Measurements from ENCODE around the gene ENTREP1. TPM values are rescaled to one million over a fixed set of nuclear protein-coding genes. Genes with fewer than 3 reads are reported as not detected.

ENTREP1 gene
- total RNA-seq, 2 experiments from 2014 or later, result not detected

GRCh38 chr9:69297300-69297980, 27.6 kb upstream of the ENTREP1 start:
- no peak overlapping the region for H3K4me2 ChIP-seq (ENCODE audit: low read length)
- POLR2A ChIA-PET, result interaction anchor here (0.6 kb wide), 1 partner anchor 97 kb away, joined by 3 read pairs; no protein-coding TSS in a partner anchor
- TF ChIP-seq CTCF (conservative IDR thresholded peaks at IDR 0.05; ENCODE audit: low read length), result no peak
- no peak for TF ChIP-seq EZH2phosphoT487 (IDR thresholded peaks at IDR 0.05; ENCODE audit: borderline replicate concordance, low read depth, low read length)
- H3K4me3 ChIP-seq (ENCODE audit: low read depth, low read length, poor library complexity, severe bottlenecking), result no peak overlapping the region
- H3K27ac ChIP-seq (ENCODE audit: low read depth, low read length, poor library complexity, severe bottlenecking), result no peak overlapping the region
- H2AFZ ChIP-seq (ENCODE audit: low read length), result no peak overlapping the region
- H3K9me3 ChIP-seq (ENCODE audit: low read length), result no peaks in the 10 kb centered on the region
- no peaks in the 10 kb centered on the region for H3K9me2 ChIP-seq (ENCODE audit: insufficient read depth, low read length)
- H3K79me2 ChIP-seq (ENCODE audit: insufficient read depth, low read depth, low read length), result no peaks in the 10 kb centered on the region
- H4K20me1 ChIP-seq (ENCODE audit: insufficient read depth, low read length), result no peaks in the 10 kb centered on the region
- H3K4me1 ChIP-seq (ENCODE audit: insufficient read depth, low read length, poor library complexity, severe bottlenecking), result no peaks in the 10 kb centered on the region
- BruUV-seq (replicated peaks), result no TSS peak
- intact Hi-C loops (cut with micrococcal nuclease; ENCODE audit: unreplicated experiment), result no loop called here
- no peaks in the 10 kb centered on the region for H3K36me3 ChIP-seq (ENCODE audit: insufficient read depth, low read length)
- no peak for DNase-seq (ENCODE audit: low spot score)
- CTCF ChIA-PET (ENCODE audit: unreplicated experiment), result no interaction called here

GRCh38 chr9:69299315-69299714, 25.7 kb upstream of the ENTREP1 start:
- H3K4me1 ChIP-seq (ENCODE audit: insufficient read depth, low read length, poor library complexity, severe bottlenecking), result no peaks in the 10 kb centered on the region
- no peak for TF ChIP-seq CTCF (conservative IDR thresholded peaks at IDR 0.05; ENCODE audit: low read length)
- no peak for TF ChIP-seq EZH2phosphoT487 (IDR thresholded peaks at IDR 0.05; ENCODE audit: borderline replicate concordance, low read depth, low read length)
- no peak overlapping the region for H2AFZ ChIP-seq (ENCODE audit: low read length)
- no peak overlapping the region for H3K4me2 ChIP-seq (ENCODE audit: low read length)
- no peaks in the 10 kb centered on the region for H3K9me2 ChIP-seq (ENCODE audit: insufficient read depth, low read length)
- H3K4me3 ChIP-seq (ENCODE audit: low read depth, low read length, poor library complexity, severe bottlenecking), result no peak overlapping the region
- H3K27ac ChIP-seq (ENCODE audit: low read depth, low read length, poor library complexity, severe bottlenecking), result no peak overlapping the region
- no peaks in the 10 kb centered on the region for H3K9me3 ChIP-seq (ENCODE audit: low read length)
- no peaks in the 10 kb centered on the region for H4K20me1 ChIP-seq (ENCODE audit: insufficient read depth, low read length)
- H3K79me2 ChIP-seq (ENCODE audit: insufficient read depth, low read depth, low read length), result no peaks in the 10 kb centered on the region
- CTCF ChIA-PET (ENCODE audit: unreplicated experiment), result no interaction called here
- intact Hi-C loops (cut with micrococcal nuclease; ENCODE audit: unreplicated experiment), result no loop called here
- DNase-seq (ENCODE audit: low spot score), result no peak
- POLR2A ChIA-PET, result no interaction called here
- no TSS peak for BruUV-seq (replicated peaks)
- no peaks in the 10 kb centered on the region for H3K36me3 ChIP-seq (ENCODE audit: insufficient read depth, low read length)

GRCh38 chr9:69299826-69300225, 25.2 kb upstream of the ENTREP1 start:
- intact Hi-C loops (cut with micrococcal nuclease; ENCODE audit: unreplicated experiment), result no loop called here
- Histone ChIP-seq H4K20me1 (ENCODE audit: insufficient read depth, low read length) (no peaks in the 10 kb centered on the region), H3K79me2 (ENCODE audit: insufficient read depth, low read depth, low read length) (no peaks in the 10 kb centered on the region), H3K27ac (ENCODE audit: low read depth, low read length, poor library complexity, severe bottlenecking) (no peak overlapping the region), H3K4me1 (ENCODE audit: insufficient read depth, low read length, poor library complexity, severe bottlenecking) (no peaks in the 10 kb centered on the region), H3K4me3 (ENCODE audit: low read depth, low read length, poor library complexity, severe bottlenecking) (no peak overlapping the region), H3K4me2 (ENCODE audit: low read length) (no peak overlapping the region), H2AFZ (ENCODE audit: low read length) (no peak overlapping the region), H3K9me2 (ENCODE audit: insufficient read depth, low read length) (no peaks in the 10 kb centered on the region), H3K9me3 (ENCODE audit: low read length) (no peaks in the 10 kb centered on the region), H3K36me3 (ENCODE audit: insufficient read depth, low read length) (no peaks in the 10 kb centered on the region)
- BruUV-seq (replicated peaks), result no TSS peak
- no peak for DNase-seq (ENCODE audit: low spot score)
- ChIA-PET POLR2A (no interaction called here), CTCF (ENCODE audit: unreplicated experiment) (no interaction called here)
- TF ChIP-seq CTCF (conservative IDR thresholded peaks at IDR 0.05; ENCODE audit: low read length), result no peak
- TF ChIP-seq EZH2phosphoT487 (IDR thresholded peaks at IDR 0.05; ENCODE audit: borderline replicate concordance, low read depth, low read length), result no peak
